Esophagus (tissue), 2 donors: Measurements from ENCODE around the gene CLEC3A. TPM values are rescaled to one million over a fixed set of nuclear protein-coding genes. Genes with fewer than 3 reads are reported as not detected.

Experiments used
- H3K27ac ChIP-seq, 2 donors: one replicate each; pipeline ENCODE4 v1.5.1; 2013; ENCODE audit warnings: low read depth in 2 of 2, mild to moderate bottlenecking in 2 of 2, inconsistent platforms in 1 of 2, low read length in 1 of 2, moderate library complexity in 1 of 2
- H3K27me3 ChIP-seq, 2 donors: one replicate each; pipeline ENCODE4 v1.6.1; 2013; ENCODE audit warnings: low read length in 2 of 2, control low read depth in 1 of 2, mild to moderate bottlenecking in 1 of 2; ENCODE audit not compliant: insufficient read depth in 2 of 2, control insufficient read depth in 1 of 2
- H3K36me3 ChIP-seq, 2 donors: one replicate each; pipeline ENCODE4 v1.6.1; 2013; ENCODE audit warnings: low read length in 1 of 2; ENCODE audit not compliant: control insufficient read depth in 2 of 2, insufficient read depth in 2 of 2
- H3K4me1 ChIP-seq, 2 donors: one replicate each; pipeline ENCODE4 v1.6.1; 2013; ENCODE audit warnings: low read length in 1 of 2; ENCODE audit not compliant: control insufficient read depth in 2 of 2, insufficient read depth in 2 of 2
- H3K4me3 ChIP-seq, 2 donors: one replicate each; pipeline ENCODE4 v1.5.1; 2013; ENCODE audit warnings: low read length in 2 of 2, mild to moderate bottlenecking in 2 of 2, low read depth in 1 of 2, moderate library complexity in 1 of 2
- H3K9me3 ChIP-seq, 2 donors: one replicate each; pipeline ENCODE4 v1.6.1; 2013; ENCODE audit warnings: mild to moderate bottlenecking in 2 of 2, low read depth in 1 of 2, low read length in 1 of 2, moderate library complexity in 1 of 2; ENCODE audit not compliant: control insufficient read depth in 2 of 2, insufficient read depth in 1 of 2
- WGBS, 2 donors: extraction: QIAGEN DNeasy Blood & Tissue Kit; methylation state at CpG; one replicate each; pipeline ENCODE4 v1.1.7; 2013; 5-methylcytosine and 5-hydroxymethylcytosine counted together
- polyA plus RNA-seq, 2 donors: library from polyadenylated mRNA; stranded (reverse); fragments of 200-250 nt; gene quantifications; one replicate each; pipeline ENCODE4 v1.2.3, GENCODE V29; 2013
- donor health status: healthy with polysubstance abuse.
- donor health status: Bipolar disorder and iron deficiency.

The CLEC3A gene
- polyA plus RNA-seq, 2 donors, result 0.04 TPM; not detected in 1

DNA sequence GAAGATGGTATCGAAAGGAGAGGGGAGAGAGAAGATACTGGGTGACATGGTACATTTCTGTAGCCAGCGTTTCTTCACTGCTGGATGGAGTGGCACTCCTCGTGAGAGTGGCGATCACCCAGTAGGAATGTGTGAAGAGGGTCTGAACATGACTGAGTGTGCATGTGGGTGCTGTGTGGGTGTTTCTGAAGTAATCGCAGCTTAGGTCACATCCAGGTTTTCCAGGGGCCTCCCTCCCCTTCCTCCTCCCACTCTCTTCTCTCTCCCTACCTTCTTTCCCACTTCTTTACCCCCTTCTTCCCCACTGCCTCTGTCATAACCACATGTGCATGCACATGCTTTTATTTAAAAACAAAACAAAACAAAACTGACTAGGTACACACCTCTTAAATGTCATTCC lies 1.8 kb downstream of the CLEC3A start:
- no peaks in the 10 kb centered on the region for H3K36me3 ChIP-seq
- H3K4me1 ChIP-seq, result no peaks in the 10 kb centered on the region
- no peaks in the 10 kb centered on the region for H3K27me3 ChIP-seq
- H3K4me3 ChIP-seq, result no peak overlapping the region
- no peak overlapping the region for H3K27ac ChIP-seq
- WGBS, 2 donors, result 90 to 92% methylated on average over 5 of the region's 5 CpGs
- H3K9me3 ChIP-seq, result no peaks in the 10 kb centered on the region

- no peak overlapping the region for H3K27ac ChIP-seq
- WGBS, 2 donors, result 94 to 95% methylated on average over 1 of the region's 1 CpG
These were observed 3.3 kb downstream of the CLEC3A start for GRCh38 chr16:78025631-78026030.

GRCh38 chr16:78028018-78028417 lies 5.7 kb downstream of the CLEC3A start:
- 35 to 43% methylated on average over 3 of the region's 3 CpGs for WGBS, 2 donors

More at GRCh38 chr16:78025631-78026030, 3.3 kb downstream of the CLEC3A start:
- no peak overlapping the region for H3K4me3 ChIP-seq
- H3K9me3 ChIP-seq, result no peaks in the 10 kb centered on the region
- no peaks in the 10 kb centered on the region for H3K4me1 ChIP-seq
- no peaks in the 10 kb centered on the region for H3K27me3 ChIP-seq
- no peaks in the 10 kb centered on the region for H3K36me3 ChIP-seq

GRCh38 chr16:78034530-78034929 lies 12.2 kb downstream of the CLEC3A start:
- Histone ChIP-seq H3K36me3 (no peaks in the 10 kb centered on the region), H3K27me3 (no peaks in the 10 kb centered on the region), H3K4me3 (no peak overlapping the region), H3K4me1 (no peaks in the 10 kb centered on the region), H3K9me3 (no peaks in the 10 kb centered on the region), H3K27ac (no peak overlapping the region)
- WGBS, 2 donors, result 39 to 55% methylated on average over 2 of the region's 2 CpGs

More at GRCh38 chr16:78028018-78028417, 5.7 kb downstream of the CLEC3A start:
- no peak overlapping the region for H3K4me3 ChIP-seq
- H3K36me3 ChIP-seq, result no peaks in the 10 kb centered on the region
- H3K9me3 ChIP-seq, result no peaks in the 10 kb centered on the region
- H3K27ac ChIP-seq, result no peak overlapping the region
- no peaks in the 10 kb centered on the region for H3K4me1 ChIP-seq
- no peaks in the 10 kb centered on the region for H3K27me3 ChIP-seq

- Histone ChIP-seq H3K36me3 (no peaks in the 10 kb centered on the region), H3K27me3 (no peaks in the 10 kb centered on the region), H3K9me3 (no peaks in the 10 kb centered on the region), H3K27ac (no peak overlapping the region), H3K4me1 (no peaks in the 10 kb centered on the region), H3K4me3 (no peak overlapping the region)
- 51 to 66% methylated on average over 2 of the region's 2 CpGs for WGBS, 2 donors
These were observed 12.7 kb downstream of the CLEC3A start for GRCh38 chr16:78035012-78035411.

DNA sequence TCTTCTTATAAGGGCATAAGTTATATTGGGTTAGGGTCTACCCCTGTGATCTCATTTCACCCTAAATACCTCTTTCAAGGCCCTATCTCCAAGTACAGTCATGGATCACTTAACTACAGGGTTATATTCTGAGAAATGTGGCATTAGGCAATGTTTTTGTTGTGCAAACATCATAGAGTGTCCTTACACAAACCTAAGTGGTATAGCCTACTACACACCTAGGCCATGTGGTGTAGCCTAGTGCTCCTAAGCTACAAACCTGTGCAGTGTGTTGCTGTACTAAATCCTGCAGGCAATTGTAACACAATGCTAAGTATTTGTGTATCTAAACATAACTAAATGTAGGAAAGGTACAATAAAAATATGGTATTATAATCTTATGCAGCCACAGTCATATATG lies 18.0 kb downstream of the CLEC3A start:
- Histone ChIP-seq H3K9me3 (no peaks in the 10 kb centered on the region), H3K27me3 (no peaks in the 10 kb centered on the region), H3K4me3 (no peak overlapping the region), H3K36me3 (no peaks in the 10 kb centered on the region), H3K4me1 (no peaks in the 10 kb centered on the region), H3K27ac (no peak overlapping the region)

GRCh38 chr16:78045865-78046581 lies 23.7 kb downstream of the CLEC3A start:
- Histone ChIP-seq H3K27ac (no peak overlapping the region), H3K9me3 (peaks cover 0 to 2% of the 10 kb centered on the region in 2 donors), H3K4me3 (no peak overlapping the region), H3K4me1 (peaks cover 2 to 5% of the 10 kb centered on the region in 2 donors), H3K36me3 (no peaks in the 10 kb centered on the region), H3K27me3 (no peaks in the 10 kb centered on the region)
- 17 to 18% methylated on average over 45 of the region's 45 CpGs for WGBS, 2 donors

- H3K4me1 ChIP-seq, result peaks cover 2 to 5% of the 10 kb centered on the region in 2 donors
- H3K27ac ChIP-seq, result no peak overlapping the region
- no peak overlapping the region for H3K4me3 ChIP-seq
- peaks cover 0 to 2% of the 10 kb centered on the region in 2 donors for H3K9me3 ChIP-seq
- WGBS, 2 donors, result 83 to 84% methylated on average over 15 of the region's 15 CpGs
- no peaks in the 10 kb centered on the region for H3K27me3 ChIP-seq
- H3K36me3 ChIP-seq, result no peaks in the 10 kb centered on the region
These were observed 26.0 kb downstream of the CLEC3A start for GRCh38 chr16:78048319-78048718.

DNA sequence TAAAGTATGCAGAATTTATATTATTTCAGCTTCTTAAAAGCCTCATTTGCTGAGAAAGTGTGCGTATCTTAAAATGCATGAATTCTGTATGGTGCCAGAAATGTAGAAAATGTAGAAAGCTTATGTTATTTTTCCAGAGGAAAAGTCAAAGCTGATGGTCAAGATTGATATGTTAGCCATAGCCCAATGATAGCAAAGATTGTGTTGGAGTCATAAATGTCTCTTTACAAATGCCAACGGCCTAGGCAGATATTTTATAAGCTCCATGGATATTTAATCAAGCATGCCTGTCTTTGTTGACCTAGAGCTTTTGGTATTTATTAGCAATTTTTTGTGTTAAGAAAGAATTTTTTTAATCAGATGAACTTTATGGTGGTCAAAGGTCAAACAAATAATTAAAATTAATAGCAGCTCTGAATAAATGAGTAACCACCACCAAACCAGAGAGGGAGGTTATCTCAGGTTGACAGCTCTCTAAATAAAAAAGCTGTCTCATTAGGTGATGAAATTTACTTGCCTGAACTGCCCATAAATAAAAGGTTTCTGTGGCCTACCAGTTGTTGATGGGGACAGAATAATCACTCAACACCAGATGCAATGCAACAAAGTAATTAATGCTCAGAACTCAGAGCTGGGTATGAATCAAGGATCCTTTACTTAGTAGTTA lies 28.5 kb downstream of the CLEC3A start:
- 54 to 70% methylated on average over 2 of the region's 2 CpGs for WGBS, 2 donors
- no peaks in the 10 kb centered on the region for H3K36me3 ChIP-seq
- no peak overlapping the region for H3K4me3 ChIP-seq
- H3K27ac ChIP-seq, result no peak overlapping the region
- H3K9me3 ChIP-seq, result no peaks in the 10 kb centered on the region
- H3K4me1 ChIP-seq, result peaks cover under 1 to 3% of the 10 kb centered on the region in 2 donors
- no peaks in the 10 kb centered on the region for H3K27me3 ChIP-seq
